HCT116 (cell line): ENCODE measurements around the gene PRKCA. TPM values are rescaled to one million over a fixed set of nuclear protein-coding genes. Genes with fewer than 3 reads are reported as not detected.

Experiments
- ATAC-seq: fragments of 200-7000 bp; cut with Tn5 transposase; 2 replicates; pipeline ENCODE4 v1.9.1; 2020; ENCODE audit warnings: mild to moderate bottlenecking, moderate library complexity
- BruUV-seq: library from RNA; stranded (reverse); fragments of 400-500 nt; replicated peaks from 2 replicates; lab custom pipeline; 2021; lab: Mats Ljungman, UMichigan
- CTCF ChIA-PET: fragments of 300-600 bp; sonication (Branson Sonifier 250); formaldehyde crosslinking; loops from one replicate; lab custom pipeline; 2021; ENCODE audit warnings: antibody characterized with exemption; lab: Charles Lee
- POLR2A ChIA-PET: fragments of 300-600, 350-600 bp; sonication (Branson Sonifier 250); formaldehyde crosslinking; loops from one replicate; lab custom pipeline; 2021; ENCODE audit warnings: antibody characterized with exemption; lab: Charles Lee
- RAD21 ChIA-PET, 2 experiments: fragments of 300-600 bp; sonication (Branson Sonifier 250); formaldehyde crosslinking; loops; one replicate each; lab custom pipeline; 2023; ENCODE audit warnings: low total read pairs in 2 of 2; ENCODE audit not compliant: uncharacterized antibody in 2 of 2, unreplicated experiment in 2 of 2, low non-redundant PET in 1 of 2; lab: Charles Lee
- DNase-seq: peaks from one replicate; pipeline ENCODE4 v3.0.0-alpha.2; 2010; ENCODE audit warnings: low read depth, low spot score
- H2AFZ ChIP-seq: fragments of 200-600 bp; shearing (Covaris generic), sonication (generic); 2 replicates; pipeline ENCODE4 v1.6.1; 2017; ENCODE audit warnings: low read depth, mixed run types, mixed read lengths, antibody characterized with exemption, low read length; ENCODE audit not compliant: poor library complexity, severe bottlenecking
- H3K27ac ChIP-seq: 2 replicates; pipeline ENCODE4 v1.5.1; 2012; ENCODE audit warnings: low read depth, low read length
- H3K27me3 ChIP-seq: fragments of 200-600 bp; sonication (generic); 2 replicates; pipeline ENCODE4 v1.6.1; 2016; ENCODE audit warnings: mixed run types, low read length, mixed read lengths; ENCODE audit not compliant: insufficient read depth
- H3K36me3 ChIP-seq, 2 experiments: fragments of 200-500 bp in 1 of 2; fragments of 200-600 bp in 1 of 2; sonication (Bioruptor generic) in 1 of 2; sonication (generic) in 1 of 2; 2 replicates each; pipeline versions ENCODE4 v1.5.1 to v1.6.1; 2014 to 2016; ENCODE audit warnings: low read length in 2 of 2, inconsistent platforms in 1 of 2, mixed read lengths in 1 of 2, mixed run types in 1 of 2; ENCODE audit not compliant: insufficient read depth in 2 of 2, control insufficient read depth in 1 of 2
- H3K4me1 ChIP-seq, 2 experiments: fragments of 200-600 bp in 1 of 2; sonication (generic) in 1 of 2; 2 replicates each; pipeline versions ENCODE4 v1.5.1 to v1.6.1; 2012 to 2017; ENCODE audit warnings: low read length in 2 of 2, inconsistent platforms in 1 of 2, mild to moderate bottlenecking in 1 of 2, mixed read lengths in 1 of 2, mixed run types in 1 of 2, moderate library complexity in 1 of 2; ENCODE audit not compliant: insufficient read depth in 2 of 2, control insufficient read depth in 1 of 2
- H3K4me2 ChIP-seq: fragments of 200-600 bp; sonication (generic); 2 replicates; pipeline ENCODE4 v1.6.1; 2017; ENCODE audit warnings: mixed run types, low read length, mixed read lengths
- H3K4me3 ChIP-seq, 2 experiments: fragments of 200-600 bp in 1 of 2; sonication (generic) in 1 of 2; replicated peaks in 1 of 2; 2 replicates each; pipeline ENCODE4 v1.5.1; 2011 to 2016; ENCODE audit warnings: low read length in 2 of 2, control low read depth in 1 of 2, low read depth in 1 of 2, mild to moderate bottlenecking in 1 of 2, mixed read lengths in 1 of 2, mixed run types in 1 of 2
- H3K79me2 ChIP-seq: fragments of 200-600 bp; sonication (generic); 2 replicates; pipeline ENCODE4 v1.6.1; 2017; ENCODE audit warnings: mild to moderate bottlenecking, mixed run types, low read length, moderate library complexity, mixed read lengths; ENCODE audit not compliant: insufficient read depth
- H3K9ac ChIP-seq: fragments of 200-600 bp; sonication (generic); 2 replicates; pipeline ENCODE4 v1.6.1; 2016; ENCODE audit warnings: low read length, mixed read lengths
- H3K9me2 ChIP-seq: fragments of 200-600 bp; sonication (generic), shearing (Covaris generic); 2 replicates; pipeline ENCODE4 v1.6.1; 2017; ENCODE audit warnings: mixed run types, mild to moderate bottlenecking, moderate library complexity; ENCODE audit not compliant: insufficient read depth
- H3K9me3 ChIP-seq, 2 experiments: fragments of 200-500 bp in 1 of 2; fragments of 200-600 bp in 1 of 2; sonication (Bioruptor generic) in 1 of 2; sonication (generic) in 1 of 2; 2 replicates each; pipeline ENCODE4 v1.6.1; 2014 to 2017; ENCODE audit warnings: low read length in 2 of 2, mixed read lengths in 2 of 2, inconsistent platforms in 1 of 2, low read depth in 1 of 2, mild to moderate bottlenecking in 1 of 2, mixed run types in 1 of 2, moderate library complexity in 1 of 2; ENCODE audit not compliant: control insufficient read depth in 1 of 2, insufficient read depth in 1 of 2
- H4K20me1 ChIP-seq: fragments of 200-600 bp; sonication (generic), shearing (Covaris generic); 2 replicates; pipeline ENCODE4 v1.6.1; 2017; ENCODE audit warnings: mixed run types, mild to moderate bottlenecking, moderate library complexity; ENCODE audit not compliant: insufficient read depth
- ATF3 ChIP-seq: IDR thresholded peaks from 2 replicates; pipeline ENCODE4 v1.6.1; 2012
- CEBPB ChIP-seq: IDR thresholded peaks from 2 replicates; pipeline ENCODE4 v1.6.1; 2012; ENCODE audit warnings: low read depth
- EZH2 ChIP-seq: fragments of 200-600 bp; sonication (generic); IDR thresholded peaks from 2 replicates; pipeline ENCODE4 v1.6.1; 2017; ENCODE audit warnings: antibody characterized with exemption, mixed run types
- EZH2phosphoT487 ChIP-seq: fragments of 200-600 bp; IDR thresholded peaks from 2 replicates; pipeline ENCODE4 v1.6.1; 2018; ENCODE audit warnings: antibody characterized with exemption, borderline replicate concordance
- FOSL1 ChIP-seq: IDR thresholded peaks from 2 replicates; pipeline ENCODE4 v1.6.1; 2012; ENCODE audit warnings: low read depth
- POLR2A ChIP-seq: IDR thresholded peaks from 2 replicates; pipeline ENCODE4 v1.7.0; 2011; ENCODE audit warnings: borderline replicate concordance; ENCODE audit not compliant: insufficient read depth, insufficient read length; ENCODE audit errors: extremely low read depth
- RAD21 ChIP-seq: IDR thresholded peaks from 2 replicates; pipeline ENCODE4 v1.6.1; 2012; ENCODE audit warnings: low read depth, mild to moderate bottlenecking
- TCF7L2 ChIP-seq: IDR thresholded peaks from 2 replicates; pipeline ENCODE4 v1.7.0; 2011; ENCODE audit warnings: borderline replicate concordance, inconsistent platforms; ENCODE audit not compliant: insufficient read depth, insufficient read length; ENCODE audit errors: extremely low read depth
- YY1 ChIP-seq: IDR thresholded peaks from 2 replicates; pipeline ENCODE4 v1.6.1; 2011; ENCODE audit warnings: low read length, low read depth, moderate library complexity, mild to moderate bottlenecking; ENCODE audit not compliant: insufficient replicate concordance; ENCODE audit errors: extremely low read depth
- ZFX ChIP-seq: fragments of 450-650 bp; IDR thresholded peaks from 2 replicates; pipeline ENCODE4 v1.6.1; 2017
- intact Hi-C: fragments of 100-400 bp; cut with micrococcal nuclease; formaldehyde crosslinking; loops from 2 replicates; pipeline ENCODE4 v1.10.0; 2022
- total RNA-seq: library from RNA; stranded (reverse); gene quantifications from one replicate; pipeline ENCODE4 v1.2.1, GENCODE V29; 2021; ENCODE audit not compliant: unreplicated experiment
- TF ChIP-seq, protein P1 (sequence below): IDR thresholded peaks from 2 replicates; pipeline ENCODE4 v1.6.1; 2012; ENCODE audit warnings: low read depth
- TF ChIP-seq, protein P2 (sequence below), 3 experiments: fragments of 200-600 bp in 1 of 3; sonication (generic) in 1 of 3; IDR thresholded peaks in 2 of 3; conservative IDR thresholded peaks in 1 of 3; 2 replicates each; pipeline ENCODE4 v1.5.1; 2012 to 2017; ENCODE audit warnings: low read depth in 2 of 3, low read length in 2 of 3, antibody characterized with exemption in 1 of 3, borderline replicate concordance in 1 of 3, control low read depth in 1 of 3, mild to moderate bottlenecking in 1 of 3, mixed read lengths in 1 of 3, mixed run types in 1 of 3, moderate library complexity in 1 of 3; ENCODE audit not compliant: insufficient read depth in 1 of 3

The PRKCA gene
- total RNA-seq, 1 experiment from 2014 or later, result 18.8 TPM

DNA sequence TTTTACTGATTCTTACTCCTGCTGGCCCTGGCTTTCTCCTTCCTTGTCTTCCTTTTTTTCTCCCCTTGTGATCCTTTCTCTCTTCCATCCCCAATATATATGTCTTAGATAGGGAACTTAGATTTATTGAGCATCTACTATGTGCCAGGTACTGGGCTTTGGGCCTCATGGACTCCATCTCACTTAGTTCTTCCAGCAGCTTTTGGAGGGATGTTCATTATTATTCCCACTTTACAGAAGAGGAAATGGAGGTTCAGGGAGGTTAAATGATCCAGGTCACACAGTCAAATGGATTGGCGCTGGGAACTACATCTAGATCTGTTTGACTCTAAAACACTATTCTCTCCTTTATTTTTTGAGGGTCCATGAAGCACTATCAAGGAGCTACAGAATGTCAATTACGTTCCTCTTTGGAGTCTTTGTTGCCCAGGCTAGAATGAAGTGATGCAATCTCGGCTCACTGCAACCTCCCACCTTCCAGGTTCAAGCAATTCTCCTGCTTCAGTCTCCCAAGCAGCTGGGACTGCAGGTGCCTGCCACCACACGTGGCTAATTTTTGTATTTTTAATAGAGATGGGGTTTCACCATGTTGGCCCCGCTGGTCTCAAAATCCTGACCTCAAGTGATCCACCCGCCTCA is 19.0 kb upstream of the PRKCA start:
- H3K27me3 ChIP-seq, result no peaks in the 10 kb centered on the region
- H3K4me3 ChIP-seq, result no peak overlapping the region
- no peaks in the 10 kb centered on the region for H3K9me3 ChIP-seq
- ATAC-seq (no peak), DNase-seq (no peak)
- no peak overlapping the region for H3K4me2 ChIP-seq
- no TSS peak for BruUV-seq
- no peak overlapping the region for H2AFZ ChIP-seq
- no peak for TF ChIP-seq TCF7L2
- TF ChIP-seq FOSL1, result no peak
- no peak for TF ChIP-seq EZH2
- TF ChIP-seq CEBPB, result no peak
- no peak for TF ChIP-seq RAD21
- no peak for TF ChIP-seq YY1
- no peak for TF ChIP-seq EZH2phosphoT487
- TF ChIP-seq POLR2A, result no peak
- TF ChIP-seq ZFX, result no peak
- TF ChIP-seq, protein P1, sequence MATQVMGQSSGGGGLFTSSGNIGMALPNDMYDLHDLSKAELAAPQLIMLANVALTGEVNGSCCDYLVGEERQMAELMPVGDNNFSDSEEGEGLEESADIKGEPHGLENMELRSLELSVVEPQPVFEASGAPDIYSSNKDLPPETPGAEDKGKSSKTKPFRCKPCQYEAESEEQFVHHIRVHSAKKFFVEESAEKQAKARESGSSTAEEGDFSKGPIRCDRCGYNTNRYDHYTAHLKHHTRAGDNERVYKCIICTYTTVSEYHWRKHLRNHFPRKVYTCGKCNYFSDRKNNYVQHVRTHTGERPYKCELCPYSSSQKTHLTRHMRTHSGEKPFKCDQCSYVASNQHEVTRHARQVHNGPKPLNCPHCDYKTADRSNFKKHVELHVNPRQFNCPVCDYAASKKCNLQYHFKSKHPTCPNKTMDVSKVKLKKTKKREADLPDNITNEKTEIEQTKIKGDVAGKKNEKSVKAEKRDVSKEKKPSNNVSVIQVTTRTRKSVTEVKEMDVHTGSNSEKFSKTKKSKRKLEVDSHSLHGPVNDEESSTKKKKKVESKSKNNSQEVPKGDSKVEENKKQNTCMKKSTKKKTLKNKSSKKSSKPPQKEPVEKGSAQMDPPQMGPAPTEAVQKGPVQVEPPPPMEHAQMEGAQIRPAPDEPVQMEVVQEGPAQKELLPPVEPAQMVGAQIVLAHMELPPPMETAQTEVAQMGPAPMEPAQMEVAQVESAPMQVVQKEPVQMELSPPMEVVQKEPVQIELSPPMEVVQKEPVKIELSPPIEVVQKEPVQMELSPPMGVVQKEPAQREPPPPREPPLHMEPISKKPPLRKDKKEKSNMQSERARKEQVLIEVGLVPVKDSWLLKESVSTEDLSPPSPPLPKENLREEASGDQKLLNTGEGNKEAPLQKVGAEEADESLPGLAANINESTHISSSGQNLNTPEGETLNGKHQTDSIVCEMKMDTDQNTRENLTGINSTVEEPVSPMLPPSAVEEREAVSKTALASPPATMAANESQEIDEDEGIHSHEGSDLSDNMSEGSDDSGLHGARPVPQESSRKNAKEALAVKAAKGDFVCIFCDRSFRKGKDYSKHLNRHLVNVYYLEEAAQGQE, result no peak
- TF ChIP-seq, protein P2, sequence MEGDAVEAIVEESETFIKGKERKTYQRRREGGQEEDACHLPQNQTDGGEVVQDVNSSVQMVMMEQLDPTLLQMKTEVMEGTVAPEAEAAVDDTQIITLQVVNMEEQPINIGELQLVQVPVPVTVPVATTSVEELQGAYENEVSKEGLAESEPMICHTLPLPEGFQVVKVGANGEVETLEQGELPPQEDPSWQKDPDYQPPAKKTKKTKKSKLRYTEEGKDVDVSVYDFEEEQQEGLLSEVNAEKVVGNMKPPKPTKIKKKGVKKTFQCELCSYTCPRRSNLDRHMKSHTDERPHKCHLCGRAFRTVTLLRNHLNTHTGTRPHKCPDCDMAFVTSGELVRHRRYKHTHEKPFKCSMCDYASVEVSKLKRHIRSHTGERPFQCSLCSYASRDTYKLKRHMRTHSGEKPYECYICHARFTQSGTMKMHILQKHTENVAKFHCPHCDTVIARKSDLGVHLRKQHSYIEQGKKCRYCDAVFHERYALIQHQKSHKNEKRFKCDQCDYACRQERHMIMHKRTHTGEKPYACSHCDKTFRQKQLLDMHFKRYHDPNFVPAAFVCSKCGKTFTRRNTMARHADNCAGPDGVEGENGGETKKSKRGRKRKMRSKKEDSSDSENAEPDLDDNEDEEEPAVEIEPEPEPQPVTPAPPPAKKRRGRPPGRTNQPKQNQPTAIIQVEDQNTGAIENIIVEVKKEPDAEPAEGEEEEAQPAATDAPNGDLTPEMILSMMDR (IDR thresholded peaks at IDR 0.05 in 2 of 3, conservative IDR thresholded peaks at IDR 0.05 in 1 of 3; ENCODE audit: borderline replicate concordance in 1 of 3, insufficient read depth in 1 of 3, low read depth in 2 of 3, low read length in 2 of 3), result no peak
- no peak for TF ChIP-seq ATF3
- RAD21 ChIA-PET, result no interaction called here
- POLR2A ChIA-PET, result no interaction called here
- no peaks in the 10 kb centered on the region for H3K79me2 ChIP-seq
- no peak overlapping the region for H3K27ac ChIP-seq
- H3K36me3 ChIP-seq, result no peaks in the 10 kb centered on the region
- intact Hi-C loops, result no loop called here
- H4K20me1 ChIP-seq, result no peaks in the 10 kb centered on the region
- CTCF ChIA-PET, result no interaction called here
- H3K9ac ChIP-seq, result no peak overlapping the region
- H3K9me2 ChIP-seq, result no peaks in the 10 kb centered on the region
- no peaks in the 10 kb centered on the region for H3K4me1 ChIP-seq
